OCI-LY3 (cell line): Measurements from ENCODE around the gene ZFAND6.

ENCODE experiments used
- CTCF ChIP-seq: fragments of 200-600, 300-600 bp; sonication (generic); IDR thresholded peaks from 2 replicates; pipeline ENCODE4 v1.5.1; 2014; ENCODE audit warnings: antibody characterized with exemption, low read length, low read depth
- EZH2phosphoT487 ChIP-seq: fragments of 200-600 bp; shearing (Covaris generic); IDR thresholded peaks from 2 replicates; pipeline ENCODE4 v1.6.1; 2018; ENCODE audit warnings: antibody characterized with exemption, mixed run types, low read depth

DNA sequence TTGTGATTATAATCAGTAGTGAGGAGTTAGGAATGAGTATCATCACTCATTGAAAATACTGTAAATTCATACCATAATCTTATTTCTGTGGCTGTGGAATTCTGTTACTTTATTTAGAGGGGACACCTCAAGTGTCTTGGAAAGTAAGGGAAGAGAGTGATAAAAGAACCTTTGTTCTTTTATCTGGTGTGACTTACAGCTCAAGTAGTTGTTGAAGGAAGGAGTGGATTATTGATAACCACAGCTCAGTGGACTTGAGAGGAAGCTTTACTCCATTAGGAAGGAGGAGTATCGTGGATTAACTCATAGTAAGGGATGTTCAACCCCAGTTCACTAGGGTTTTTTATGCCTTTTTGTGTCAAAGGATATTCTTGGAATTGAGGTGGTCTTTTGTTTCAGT lies 61.2 kb downstream of the ZFAND6 start:
- TF ChIP-seq CTCF (no peak), EZH2phosphoT487 (no peak)
